Endothelial cell of umbilical vein (primary cell): ENCODE measurements around the gene TMEM167B. TPM values are rescaled to one million over a fixed set of nuclear protein-coding genes. Genes with fewer than 3 reads are reported as not detected.

Experiments used
- BruUV-seq: library from RNA; stranded (reverse); fragments of 400-500 nt; replicated peaks from 2 replicates; lab custom pipeline; 2021; lab: Mats Ljungman, UMichigan
- CTCF ChIA-PET: fragments of 300-600, 350-600 bp; sonication (Branson Sonifier 250); formaldehyde crosslinking; loops from one replicate; lab custom pipeline; 2021; ENCODE audit warnings: antibody characterized with exemption, inconsistent platforms; lab: Charles Lee
- POLR2A ChIA-PET: fragments of 300-600, 350-600 bp; sonication (Branson Sonifier 250); formaldehyde crosslinking; loops from one replicate; lab custom pipeline; 2021; ENCODE audit warnings: antibody characterized with exemption, inconsistent platforms; lab: Charles Lee
- DNase-seq: peaks from one replicate; pipeline ENCODE4 v3.0.0-alpha.2; 2011; ENCODE audit warnings: low read depth, low spot score
- FAIRE-seq: peaks from 2 replicates; lab custom pipeline; 2011; peaks lifted over from hg19 to GRCh38; lab: Jason Lieb, UNC
- H2AFZ ChIP-seq: 2 replicates; pipeline ENCODE4 v1.6.0; 2012; ENCODE audit warnings: low read depth, low read length, control low read depth, inconsistent platforms
- H3K27ac ChIP-seq: 2 replicates; pipeline ENCODE4 v1.5.1; 2011; ENCODE audit warnings: low read depth, mild to moderate bottlenecking, control low read depth, low read length, moderate library complexity; ENCODE audit not compliant: insufficient read depth
- H3K27me3 ChIP-seq, 2 experiments: 2 replicates each; pipeline versions ENCODE4 v1.6.0 to v1.6.1; 2011; ENCODE audit warnings: low read length in 2 of 2, mixed read lengths in 1 of 2; ENCODE audit not compliant: control insufficient read depth in 2 of 2, insufficient read depth in 2 of 2
- H3K36me3 ChIP-seq, 2 experiments: 2 replicates in 1 of 2; 3 replicates in 1 of 2; pipeline ENCODE4 v1.5.1; 2011; ENCODE audit warnings: low read length in 2 of 2, mild to moderate bottlenecking in 1 of 2, moderate library complexity in 1 of 2; ENCODE audit not compliant: control insufficient read depth in 2 of 2, insufficient read depth in 2 of 2; ENCODE audit errors: extremely low read depth in 1 of 2
- H3K4me1 ChIP-seq: 3 replicates; pipeline ENCODE4 v1.5.1; 2011; ENCODE audit warnings: mild to moderate bottlenecking, low read length; ENCODE audit not compliant: control insufficient read depth, insufficient read depth; ENCODE audit errors: extremely low read depth
- H3K4me2 ChIP-seq: 2 replicates; pipeline ENCODE4 v1.6.1; 2011; ENCODE audit warnings: low read length, control low read depth, mixed read lengths; ENCODE audit not compliant: insufficient read depth
- H3K4me3 ChIP-seq, 3 experiments: fragments of 200-600 bp in 1 of 3; sonication (generic), shearing (Covaris generic) in 1 of 3; replicated peaks in 1 of 3; 2 replicates each; pipeline ENCODE4 v1.5.1; 2011 to 2016; ENCODE audit warnings: control low read depth in 3 of 3, low read length in 3 of 3, mild to moderate bottlenecking in 2 of 3, inconsistent platforms in 1 of 3, low read depth in 1 of 3, moderate library complexity in 1 of 3; ENCODE audit not compliant: insufficient read depth in 1 of 3
- H3K79me2 ChIP-seq: 2 replicates; pipeline ENCODE4 v1.6.0; 2012; ENCODE audit warnings: low read length, inconsistent platforms; ENCODE audit not compliant: control insufficient read depth, insufficient read depth
- H3K9ac ChIP-seq: replicated peaks from 2 replicates; pipeline ENCODE3; 2011; ENCODE audit warnings: low read length, control low read depth; ENCODE audit not compliant: insufficient read depth; ENCODE audit errors: extremely low read depth
- H3K9me1 ChIP-seq: replicated peaks from 3 replicates; pipeline ENCODE4 v1.6.0; 2011; ENCODE audit warnings: mild to moderate bottlenecking, low read length; ENCODE audit not compliant: control insufficient read depth, insufficient read depth; ENCODE audit errors: extremely low read depth
- H3K9me3 ChIP-seq: replicated peaks from 2 replicates; pipeline ENCODE4 v1.5.1; 2012; ENCODE audit warnings: low read length, inconsistent platforms; ENCODE audit not compliant: control insufficient read depth, insufficient read depth
- H4K20me1 ChIP-seq: replicated peaks from 2 replicates; pipeline ENCODE3; 2011; ENCODE audit warnings: mild to moderate bottlenecking, low read length; ENCODE audit not compliant: control insufficient read depth, insufficient read depth; ENCODE audit errors: extremely low read depth
- FOS ChIP-seq: IDR thresholded peaks from 2 replicates; pipeline ENCODE4 v1.6.1; 2011; ENCODE audit warnings: mild to moderate bottlenecking, low read length, moderate library complexity, borderline replicate concordance; ENCODE audit not compliant: insufficient read depth
- GATA2 ChIP-seq: IDR thresholded peaks from 2 replicates; pipeline ENCODE4 v1.7.0; 2011; ENCODE audit warnings: low read depth, mild to moderate bottlenecking, moderate library complexity, mixed read lengths, low read length; ENCODE audit not compliant: insufficient read length, insufficient read depth
- JUN ChIP-seq: IDR thresholded peaks from 2 replicates; pipeline ENCODE4 v1.6.1; 2011; ENCODE audit warnings: borderline replicate concordance, low read depth; ENCODE audit not compliant: insufficient read length, insufficient read depth
- POLR2A ChIP-seq: IDR thresholded peaks from 2 replicates; pipeline ENCODE4 v1.6.1; 2012; ENCODE audit warnings: low read depth, mild to moderate bottlenecking, control low read depth, low read length
- POLR2AphosphoS5 ChIP-seq: IDR thresholded peaks from 2 replicates; pipeline ENCODE4 v1.6.1; 2012; ENCODE audit warnings: low read depth, mild to moderate bottlenecking, control low read depth, low read length, moderate library complexity; ENCODE audit not compliant: insufficient read depth
- dilution Hi-C: fragments of 300-500 bp; cut with MboI; formaldehyde crosslinking; loops from one replicate; pipeline ENCODE4 v1.15.0; 2019; ENCODE audit warnings: low sequenced_read_pairs; ENCODE audit not compliant: extremely low pct_ligation_motif_present
- intact Hi-C: fragments of 100-400 bp; cut with micrococcal nuclease; formaldehyde crosslinking; loops from one replicate; pipeline ENCODE4 v1.10.0; 2022
- polyA plus RNA-seq, 4 experiments: library from polyadenylated mRNA; depleted of rRNA in 3 of 4; stranded (reverse) in 3 of 4; unstranded in 1 of 4; fragments of >200 nt; gene quantifications; 2 replicates each; pipeline versions ENCODE4 v1.2.1 to v1.2.3, GENCODE V29; 2011 to 2012; ENCODE audit warnings: missing spikeins in 1 of 4
- total RNA-seq: library from RNA; stranded (reverse); gene quantifications from 2 replicates; pipeline ENCODE4 v1.2.3, GENCODE V29; 2021
- TF ChIP-seq, protein P1 (sequence below), 2 donors: IDR thresholded peaks; 1 replicate in 1 of 2; 2 replicates in 1 of 2; pipeline ENCODE4 v1.5.1; 2011; ENCODE audit warnings: low read length in 2 of 2, mild to moderate bottlenecking in 2 of 2, moderate library complexity in 2 of 2, control low read depth in 1 of 2, inconsistent platforms in 1 of 2, low read depth in 1 of 2; ENCODE audit not compliant: insufficient read depth in 1 of 2; ENCODE audit errors: extremely low read depth in 1 of 2

Gene TMEM167B
- total and polyA plus RNA-seq, 2 donors (not counting 3 experiments of a cell fraction or from before 2014, with no cell fraction given) = 6.7 to 21.1 TPM

DNA sequence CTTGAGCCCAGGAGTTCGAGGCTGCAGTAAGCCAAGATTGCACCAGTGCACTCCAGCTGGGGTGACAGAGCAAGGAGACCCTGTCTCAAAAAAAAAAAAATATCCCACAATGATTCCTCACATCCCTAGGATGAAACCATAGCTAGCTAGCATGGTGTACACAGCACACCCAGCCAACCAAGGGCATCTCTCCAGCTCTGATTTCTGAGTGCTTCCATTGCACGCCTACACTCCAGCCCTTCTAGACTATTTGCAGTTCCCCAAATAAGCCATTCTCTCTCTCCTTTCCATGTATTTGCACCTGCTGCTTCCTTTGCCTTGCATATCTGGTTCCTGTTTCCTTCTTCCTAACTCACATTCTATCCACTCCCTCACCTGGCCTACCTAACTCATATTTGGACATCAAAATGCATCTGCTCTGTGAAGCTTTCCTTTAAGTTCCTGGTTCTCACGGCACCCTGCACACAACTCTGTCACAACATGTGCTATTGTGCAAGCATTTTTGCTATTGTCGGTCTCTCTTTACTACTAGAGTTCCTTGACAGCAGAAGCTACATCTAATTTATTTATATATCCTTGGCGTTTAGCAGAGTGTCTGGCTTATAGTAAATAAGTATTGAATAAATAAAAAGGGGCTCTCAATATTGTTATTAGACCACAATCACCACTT is 21.0 kb downstream of the TMEM167B start:
- ChIA-PET POLR2A (interaction anchor here (0.7 kb wide), 1 partner anchor 91 kb away, joined by 3 read pairs; no protein-coding TSS in a partner anchor), CTCF (interaction anchor here (1.0 to 5.2 kb wide), 8 partner anchors 10 to 284 kb away, joined by 3 to 64 read pairs (median 9); partner anchors contain the start of gene SARS1)
- intact Hi-C loops (loop anchor here (1.0 to 5.0 kb wide), 8 partner anchors 21 to 287 kb away; partner anchors contain the start of genes CLCC1, TMEM167B and WDR47), dilution Hi-C loops (no loop called here)
- Histone ChIP-seq H4K20me1 (no peaks in the 10 kb centered on the region), H3K4me2 (no peak overlapping the region), H3K4me3 (no peak overlapping the region), H3K27me3 (peaks cover 40 to 59% of the 10 kb centered on the region in 2 experiments), H3K9ac (no peak overlapping the region), H3K9me3 (no peaks in the 10 kb centered on the region), H2AFZ (no peak overlapping the region), H3K9me1 (no peaks in the 10 kb centered on the region), H3K27ac (no peak overlapping the region), H3K4me1 (peaks cover 7% of the 10 kb centered on the region), H3K79me2 (no peaks in the 10 kb centered on the region), H3K36me3 (no peaks in the 10 kb centered on the region)
- no peak for DNase-seq
- no TSS peak for BruUV-seq
- FAIRE-seq = no peak
- no peak for TF ChIP-seq GATA2
- no peak for TF ChIP-seq JUN
- TF ChIP-seq FOS = no peak
- TF ChIP-seq POLR2A = no peak
- no peak for TF ChIP-seq POLR2AphosphoS5

DNA sequence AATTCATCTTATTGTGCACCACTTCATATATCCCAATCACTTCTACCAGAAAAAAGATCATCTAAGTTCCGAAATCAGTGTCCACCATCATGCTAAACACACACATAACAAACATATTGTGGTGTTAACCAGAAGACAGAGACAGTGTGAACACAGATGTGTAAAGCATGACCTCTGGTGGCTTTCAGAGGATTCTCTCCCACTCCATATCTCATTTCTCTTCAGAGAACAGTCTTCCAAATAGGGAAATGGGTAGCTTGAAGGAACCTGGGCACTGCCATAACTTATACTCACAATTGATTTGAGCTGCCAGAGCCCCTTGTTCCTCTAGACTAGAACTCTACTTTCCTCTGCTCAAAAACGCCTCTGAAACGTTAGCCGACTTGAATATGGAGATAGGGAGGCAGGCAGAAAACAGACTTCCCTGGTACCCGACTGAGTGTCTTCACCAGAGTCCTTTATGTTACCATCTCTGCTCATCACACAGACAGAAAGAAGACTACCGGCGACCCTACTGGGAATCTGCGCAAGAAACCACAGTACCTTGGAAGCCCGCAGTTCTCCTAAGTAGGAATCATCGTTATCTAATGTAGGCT is 21.6 kb downstream of the TMEM167B start:
- ChIA-PET CTCF (interaction anchor here (0.8 to 5.2 kb wide), 35 partner anchors 8 to 421 kb away, joined by 3 to 64 read pairs (median 5); partner anchors contain the start of genes CELSR2, CLCC1, SARS1 and SORT1), POLR2A (no interaction called here)
- Histone ChIP-seq H3K4me3 (no peak overlapping the region), H3K27me3 (peaks cover 40 to 57% of the 10 kb centered on the region in 2 experiments), H3K79me2 (no peaks in the 10 kb centered on the region), H3K4me1 (peaks cover 7% of the 10 kb centered on the region), H3K4me2 (no peak overlapping the region), H3K9me3 (no peaks in the 10 kb centered on the region), H3K9ac (peak overlapping the region; percentile 25), H3K27ac (no peak overlapping the region), H3K9me1 (no peaks in the 10 kb centered on the region), H4K20me1 (no peaks in the 10 kb centered on the region), H2AFZ (no peak overlapping the region), H3K36me3 (no peaks in the 10 kb centered on the region)
- intact Hi-C loops = loop anchor here (1.0 to 5.0 kb wide), 8 partner anchors 21 to 287 kb away; partner anchors contain the start of genes CLCC1, TMEM167B and WDR47
- TF ChIP-seq POLR2AphosphoS5 = no peak
- TF ChIP-seq, protein P1, sequence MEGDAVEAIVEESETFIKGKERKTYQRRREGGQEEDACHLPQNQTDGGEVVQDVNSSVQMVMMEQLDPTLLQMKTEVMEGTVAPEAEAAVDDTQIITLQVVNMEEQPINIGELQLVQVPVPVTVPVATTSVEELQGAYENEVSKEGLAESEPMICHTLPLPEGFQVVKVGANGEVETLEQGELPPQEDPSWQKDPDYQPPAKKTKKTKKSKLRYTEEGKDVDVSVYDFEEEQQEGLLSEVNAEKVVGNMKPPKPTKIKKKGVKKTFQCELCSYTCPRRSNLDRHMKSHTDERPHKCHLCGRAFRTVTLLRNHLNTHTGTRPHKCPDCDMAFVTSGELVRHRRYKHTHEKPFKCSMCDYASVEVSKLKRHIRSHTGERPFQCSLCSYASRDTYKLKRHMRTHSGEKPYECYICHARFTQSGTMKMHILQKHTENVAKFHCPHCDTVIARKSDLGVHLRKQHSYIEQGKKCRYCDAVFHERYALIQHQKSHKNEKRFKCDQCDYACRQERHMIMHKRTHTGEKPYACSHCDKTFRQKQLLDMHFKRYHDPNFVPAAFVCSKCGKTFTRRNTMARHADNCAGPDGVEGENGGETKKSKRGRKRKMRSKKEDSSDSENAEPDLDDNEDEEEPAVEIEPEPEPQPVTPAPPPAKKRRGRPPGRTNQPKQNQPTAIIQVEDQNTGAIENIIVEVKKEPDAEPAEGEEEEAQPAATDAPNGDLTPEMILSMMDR (IDR thresholded peaks at IDR 0.05; ENCODE audit: extremely low read depth in 1 of 2, insufficient read depth in 1 of 2, low read depth in 1 of 2, low read length in 2 of 2) = peak in 1 of 2 donors; percentile 6
- FAIRE-seq (no peak), DNase-seq (peak; percentile 22)
- no TSS peak for BruUV-seq
- dilution Hi-C loops = no loop called here
